HepG2 (cell line): ENCODE results near the gene NEAT1. TPM values are rescaled to one million over a fixed set of nuclear protein-coding genes. Genes with fewer than 3 reads are reported as not detected.

Experiments
- HDAC2 ChIP-seq: sonication (generic); formaldehyde crosslinking; IDR thresholded peaks from 2 replicates; pipeline ENCODE4 v1.4.0; 2020; ENCODE audit warnings: missing genetic modification reagents
- PLSCR1 ChIP-seq: sonication (generic); formaldehyde crosslinking; IDR thresholded peaks from 2 replicates; pipeline ENCODE4 v1.5.0; 2020; ENCODE audit warnings: missing genetic modification reagents, mild to moderate bottlenecking, borderline replicate concordance
- RXRA ChIP-seq: sonication (generic); formaldehyde crosslinking; IDR thresholded peaks from 2 replicates; pipeline ENCODE4 v1.5.1; 2020; ENCODE audit warnings: missing genetic modification reagents
- SAP130 ChIP-seq: IDR thresholded peaks from 2 replicates; pipeline ENCODE4 v1.6.1; 2016; ENCODE audit warnings: low read depth
- ZHX2 ChIP-seq, 2 experiments: sonication (generic) in 1 of 2; formaldehyde crosslinking in 1 of 2; IDR thresholded peaks; 2 replicates each; pipeline versions ENCODE4 v1.6.1 to v1.9.0; 2014 to 2022; ENCODE audit warnings: antibody characterized with exemption in 1 of 2, borderline replicate concordance in 1 of 2, inconsistent platforms in 1 of 2, low read depth in 1 of 2, missing genetic modification reagents in 1 of 2
- ZNF333 ChIP-seq: sonication (generic); formaldehyde crosslinking; IDR thresholded peaks from 2 replicates; pipeline ENCODE4 v1.4.0; 2020; ENCODE audit warnings: mild to moderate bottlenecking, missing genetic modification reagents, borderline replicate concordance
- polyA plus RNA-seq, 8 experiments: library from polyadenylated mRNA; depleted of rRNA in 3 of 8; stranded (reverse) in 7 of 8; unstranded in 1 of 8; fragments of >200 nt; fragmentation: Illumina TruSeq in 4 of 8; extraction: Trizol in 4 of 8; gene quantifications; 2 replicates each; pipeline versions ENCODE4 v1.2.1 to v1.2.3, GENCODE V29; 2011 to 2016; ENCODE audit warnings: low read depth in 4 of 8, missing spikeins in 1 of 8, mixed read lengths in 1 of 8; ENCODE audit not compliant: insufficient read depth in 1 of 8
- total RNA-seq, 5 experiments: library from RNA; depleted of rRNA; stranded (reverse); fragments of >200 nt; fragmentation: Illumina TruSeq; extraction: Trizol; gene quantifications; 2 replicates each; pipeline ENCODE4 v1.2.3, GENCODE V29; 2016; ENCODE audit warnings: low read depth in 1 of 5
- TF ChIP-seq, protein P1 (sequence below): sonication (generic); formaldehyde crosslinking; IDR thresholded peaks from 2 replicates; pipeline ENCODE4 v1.9.0; 2021; ENCODE audit warnings: mild to moderate bottlenecking, missing genetic modification reagents
- TF ChIP-seq, protein P2 (sequence below): sonication (generic); formaldehyde crosslinking; IDR thresholded peaks from 2 replicates; pipeline ENCODE4 v1.9.0; 2021; ENCODE audit warnings: missing genetic modification reagents, borderline replicate concordance
- TF ChIP-seq, protein P3 (sequence below): IDR thresholded peaks from 2 replicates; pipeline ENCODE4 v1.6.1; 2016; ENCODE audit warnings: control low read depth

The NEAT1 gene
- total and polyA plus RNA-seq, 2 of the 13 experiments (the other 11 are each of a cell fraction or from before 2014, with no cell fraction given), result 20.5 to 41.2 TPM

GRCh38 chr11:65421794-65422632 lies 585 bp upstream of the NEAT1 start (continued):
- TF ChIP-seq PLSCR1 (CRISPR knock-in tag) (0 out of 2 replicates have a peak, but pooled peaks have one; percentile 41), ZHX2 (IDR thresholded peaks at IDR 0.05; ENCODE audit: low read depth) (peak; percentile 64; the same call in 1 of the 2 replicates), ZHX2 (CRISPR knock-in tag; IDR thresholded peaks at IDR 0.05; ENCODE audit: borderline replicate concordance) (no peak), HDAC2 (CRISPR knock-in tag) (no peak; the same call in 1 of the 2 replicates), SAP130 (CRISPR knock-in tag) (peak; percentile 67), RXRA (CRISPR knock-in tag) (peak; percentile 99), ZNF333 (CRISPR knock-in tag) (no peak)
- TF ChIP-seq, protein P1, sequence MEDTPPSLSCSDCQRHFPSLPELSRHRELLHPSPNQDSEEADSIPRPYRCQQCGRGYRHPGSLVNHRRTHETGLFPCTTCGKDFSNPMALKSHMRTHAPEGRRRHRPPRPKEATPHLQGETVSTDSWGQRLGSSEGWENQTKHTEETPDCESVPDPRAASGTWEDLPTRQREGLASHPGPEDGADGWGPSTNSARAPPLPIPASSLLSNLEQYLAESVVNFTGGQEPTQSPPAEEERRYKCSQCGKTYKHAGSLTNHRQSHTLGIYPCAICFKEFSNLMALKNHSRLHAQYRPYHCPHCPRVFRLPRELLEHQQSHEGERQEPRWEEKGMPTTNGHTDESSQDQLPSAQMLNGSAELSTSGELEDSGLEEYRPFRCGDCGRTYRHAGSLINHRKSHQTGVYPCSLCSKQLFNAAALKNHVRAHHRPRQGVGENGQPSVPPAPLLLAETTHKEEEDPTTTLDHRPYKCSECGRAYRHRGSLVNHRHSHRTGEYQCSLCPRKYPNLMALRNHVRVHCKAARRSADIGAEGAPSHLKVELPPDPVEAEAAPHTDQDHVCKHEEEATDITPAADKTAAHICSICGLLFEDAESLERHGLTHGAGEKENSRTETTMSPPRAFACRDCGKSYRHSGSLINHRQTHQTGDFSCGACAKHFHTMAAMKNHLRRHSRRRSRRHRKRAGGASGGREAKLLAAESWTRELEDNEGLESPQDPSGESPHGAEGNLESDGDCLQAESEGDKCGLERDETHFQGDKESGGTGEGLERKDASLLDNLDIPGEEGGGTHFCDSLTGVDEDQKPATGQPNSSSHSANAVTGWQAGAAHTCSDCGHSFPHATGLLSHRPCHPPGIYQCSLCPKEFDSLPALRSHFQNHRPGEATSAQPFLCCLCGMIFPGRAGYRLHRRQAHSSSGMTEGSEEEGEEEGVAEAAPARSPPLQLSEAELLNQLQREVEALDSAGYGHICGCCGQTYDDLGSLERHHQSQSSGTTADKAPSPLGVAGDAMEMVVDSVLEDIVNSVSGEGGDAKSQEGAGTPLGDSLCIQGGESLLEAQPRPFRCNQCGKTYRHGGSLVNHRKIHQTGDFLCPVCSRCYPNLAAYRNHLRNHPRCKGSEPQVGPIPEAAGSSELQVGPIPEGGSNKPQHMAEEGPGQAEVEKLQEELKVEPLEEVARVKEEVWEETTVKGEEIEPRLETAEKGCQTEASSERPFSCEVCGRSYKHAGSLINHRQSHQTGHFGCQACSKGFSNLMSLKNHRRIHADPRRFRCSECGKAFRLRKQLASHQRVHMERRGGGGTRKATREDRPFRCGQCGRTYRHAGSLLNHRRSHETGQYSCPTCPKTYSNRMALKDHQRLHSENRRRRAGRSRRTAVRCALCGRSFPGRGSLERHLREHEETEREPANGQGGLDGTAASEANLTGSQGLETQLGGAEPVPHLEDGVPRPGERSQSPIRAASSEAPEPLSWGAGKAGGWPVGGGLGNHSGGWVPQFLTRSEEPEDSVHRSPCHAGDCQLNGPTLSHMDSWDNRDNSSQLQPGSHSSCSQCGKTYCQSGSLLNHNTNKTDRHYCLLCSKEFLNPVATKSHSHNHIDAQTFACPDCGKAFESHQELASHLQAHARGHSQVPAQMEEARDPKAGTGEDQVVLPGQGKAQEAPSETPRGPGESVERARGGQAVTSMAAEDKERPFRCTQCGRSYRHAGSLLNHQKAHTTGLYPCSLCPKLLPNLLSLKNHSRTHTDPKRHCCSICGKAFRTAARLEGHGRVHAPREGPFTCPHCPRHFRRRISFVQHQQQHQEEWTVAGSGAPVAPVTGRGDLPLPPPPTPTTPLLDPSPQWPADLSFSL, result peak; percentile 38; the same call in 1 of the 2 replicates
- TF ChIP-seq, protein P2, sequence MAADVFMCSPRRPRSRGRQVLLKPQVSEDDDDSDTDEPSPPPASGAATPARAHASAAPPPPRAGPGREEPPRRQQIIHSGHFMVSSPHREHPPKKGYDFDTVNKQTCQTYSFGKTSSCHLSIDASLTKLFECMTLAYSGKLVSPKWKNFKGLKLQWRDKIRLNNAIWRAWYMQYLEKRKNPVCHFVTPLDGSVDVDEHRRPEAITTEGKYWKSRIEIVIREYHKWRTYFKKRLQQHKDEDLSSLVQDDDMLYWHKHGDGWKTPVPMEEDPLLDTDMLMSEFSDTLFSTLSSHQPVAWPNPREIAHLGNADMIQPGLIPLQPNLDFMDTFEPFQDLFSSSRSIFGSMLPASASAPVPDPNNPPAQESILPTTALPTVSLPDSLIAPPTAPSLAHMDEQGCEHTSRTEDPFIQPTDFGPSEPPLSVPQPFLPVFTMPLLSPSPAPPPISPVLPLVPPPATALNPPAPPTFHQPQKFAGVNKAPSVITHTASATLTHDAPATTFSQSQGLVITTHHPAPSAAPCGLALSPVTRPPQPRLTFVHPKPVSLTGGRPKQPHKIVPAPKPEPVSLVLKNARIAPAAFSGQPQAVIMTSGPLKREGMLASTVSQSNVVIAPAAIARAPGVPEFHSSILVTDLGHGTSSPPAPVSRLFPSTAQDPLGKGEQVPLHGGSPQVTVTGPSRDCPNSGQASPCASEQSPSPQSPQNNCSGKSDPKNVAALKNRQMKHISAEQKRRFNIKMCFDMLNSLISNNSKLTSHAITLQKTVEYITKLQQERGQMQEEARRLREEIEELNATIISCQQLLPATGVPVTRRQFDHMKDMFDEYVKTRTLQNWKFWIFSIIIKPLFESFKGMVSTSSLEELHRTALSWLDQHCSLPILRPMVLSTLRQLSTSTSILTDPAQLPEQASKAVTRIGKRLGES (CRISPR knock-in tag), result no peak
- TF ChIP-seq, protein P3, sequence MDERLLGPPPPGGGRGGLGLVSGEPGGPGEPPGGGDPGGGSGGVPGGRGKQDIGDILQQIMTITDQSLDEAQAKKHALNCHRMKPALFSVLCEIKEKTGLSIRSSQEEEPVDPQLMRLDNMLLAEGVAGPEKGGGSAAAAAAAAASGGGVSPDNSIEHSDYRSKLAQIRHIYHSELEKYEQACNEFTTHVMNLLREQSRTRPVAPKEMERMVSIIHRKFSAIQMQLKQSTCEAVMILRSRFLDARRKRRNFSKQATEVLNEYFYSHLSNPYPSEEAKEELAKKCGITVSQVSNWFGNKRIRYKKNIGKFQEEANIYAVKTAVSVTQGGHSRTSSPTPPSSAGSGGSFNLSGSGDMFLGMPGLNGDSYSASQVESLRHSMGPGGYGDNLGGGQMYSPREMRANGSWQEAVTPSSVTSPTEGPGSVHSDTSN (CRISPR knock-in tag), result no peak
